HEK293 (cell line): ENCODE data around the gene VMAC.

Experiments
- CTCF ChIA-PET: fragments of 350-600 bp; formaldehyde crosslinking; extraction: SDS; loops from one replicate; lab custom pipeline; 2021; ENCODE audit warnings: antibody characterized with exemption; lab: Yijun Ruan, JAX
- POLR2A ChIA-PET: fragments of 300-600 bp; formaldehyde crosslinking; extraction: SDS; loops from one replicate; lab custom pipeline; 2020; ENCODE audit warnings: antibody characterized with exemption, inconsistent platforms; lab: Yijun Ruan, JAX
- H3K27ac ChIP-seq: fragments of 200-500 bp; sonication (Bioruptor generic); 2 replicates; pipeline ENCODE4 v1.5.1; 2014; ENCODE audit warnings: low read depth, low read length, control low read depth, inconsistent platforms; ENCODE audit errors: extremely low read depth
- H3K36me3 ChIP-seq, 2 experiments: fragments of 200-500 bp in 1 of 2; sonication (Bioruptor generic) in 1 of 2; 1 replicate in 1 of 2; 2 replicates in 1 of 2; pipeline ENCODE4 v1.5.1; 2014 to 2017; ENCODE audit warnings: inconsistent platforms in 2 of 2, low read length in 2 of 2; ENCODE audit not compliant: control insufficient read depth in 2 of 2, insufficient read depth in 1 of 2
- H3K4me1 ChIP-seq: fragments of 200-500 bp; sonication (Bioruptor generic); 2 replicates; pipeline ENCODE4 v1.5.1; 2014; ENCODE audit warnings: mild to moderate bottlenecking, low read length, inconsistent platforms; ENCODE audit not compliant: control insufficient read depth, insufficient read depth
- H3K4me3 ChIP-seq: 2 replicates; pipeline ENCODE4 v1.5.1; 2011; ENCODE audit warnings: low read depth, mild to moderate bottlenecking, control low read depth, low read length, moderate library complexity
- H3K9me3 ChIP-seq: fragments of 200-500 bp; sonication (Bioruptor generic); 2 replicates; pipeline ENCODE4 v1.5.1; 2014; ENCODE audit warnings: low read depth, low read length, inconsistent platforms; ENCODE audit not compliant: control insufficient read depth, insufficient read depth
- ZNF513 ChIP-seq: fragments of 450-650 bp; IDR thresholded peaks from 2 replicates; pipeline ENCODE4 v1.5.1; 2018; ENCODE audit warnings: missing biosample characterization, missing genetic modification characterization
- ZNF518A ChIP-seq: fragments of 450-650 bp; formaldehyde crosslinking; conservative IDR thresholded peaks from 2 replicates; pipeline ENCODE4 v1.5.1; 2016; ENCODE audit warnings: low read depth, missing biosample characterization, missing genetic modification characterization

Gene VMAC

GRCh38 chr19:5959260-5960004 is 54.8 kb downstream of the VMAC start:
- Histone ChIP-seq H3K27ac (no peak overlapping the region), H3K4me3 (no peak overlapping the region), H3K9me3 (no peaks in the 10 kb centered on the region), H3K4me1 (peaks cover 46% of the 10 kb centered on the region), H3K36me3 (peaks cover 0 to 2% of the 10 kb centered on the region in 2 experiments; a peak in 1 of 3 replicates)
- POLR2A ChIA-PET, result no interaction called here
- CTCF ChIA-PET, result interaction anchor here (1.8 kb wide), 1 partner anchor 9 kb away, joined by 7 read pairs; no protein-coding TSS in a partner anchor
- no peak for TF ChIP-seq ZNF513 (tag by site-specific recombination)
- TF ChIP-seq ZNF518A (tag by site-specific recombination), result no peak
